GM19240 (cell line): ENCODE data around the gene FAM227B.
"Not testable (repeated sequence)": the region's sequence is repeated elsewhere in the genome, so short reads cannot be mapped to it uniquely, and the experiment has no call there.

ENCODE experiments used
- DNase-seq: peaks from one replicate; pipeline ENCODE4 v3.0.0; 2011; ENCODE audit warnings: low spot score; ENCODE audit not compliant: insufficient read length

FAM227B gene

GRCh38 chr15:49439678-49440395, 180.8 kb downstream of the FAM227B start:
- DNase-seq, result no peak

- no peak for DNase-seq
Measured at GRCh38 chr15:49438962-49439631, 181.5 kb downstream of the FAM227B start.

- DNase-seq, result no peak
Measured at GRCh38 chr15:49436751-49437150, 183.9 kb downstream of the FAM227B start.

GRCh38 chr15:49435174-49435573, 185.4 kb downstream of the FAM227B start:
- DNase-seq, result no peak

GRCh38 chr15:49430046-49430445, 190.6 kb downstream of the FAM227B start:
- DNase-seq, result no peak

- no peak for DNase-seq
Measured at GRCh38 chr15:49428409-49429095, 192.1 kb downstream of the FAM227B start.

GRCh38 chr15:49427372-49427771, 193.2 kb downstream of the FAM227B start:
- no peak for DNase-seq

- DNase-seq, result no peak
Measured at GRCh38 chr15:49424954-49425353, 195.7 kb downstream of the FAM227B start.

- no peak for DNase-seq
Measured at GRCh38 chr15:49423901-49424550, 196.6 kb downstream of the FAM227B start.

GRCh38 chr15:49423021-49423420, 197.6 kb downstream of the FAM227B start, which contains the start of gene FGF7:
FGF7 (plus strand) TSS chr15:49423242; CDS start chr15:49424298, 1,056 bp downstream.
- DNase-seq, result no peak

- DNase-seq, result no peak
Measured at GRCh38 chr15:49421991-49422390, 198.6 kb downstream of the FAM227B start.

- no peak for DNase-seq
Measured at GRCh38 chr15:49418811-49419210, 201.8 kb downstream of the FAM227B start.

GRCh38 chr15:49415638-49416037, 205.0 kb downstream of the FAM227B start:
- no peak for DNase-seq

GRCh38 chr15:49415149-49415548, 205.5 kb downstream of the FAM227B start:
- DNase-seq, result no peak

- DNase-seq, result no peak
Measured at GRCh38 chr15:49412797-49413196, 207.8 kb downstream of the FAM227B start.

- DNase-seq, result no peak
Measured at GRCh38 chr15:49410641-49411040, 210.0 kb downstream of the FAM227B start.

- DNase-seq, result no peak
Measured at GRCh38 chr15:49406352-49407118, 214.1 kb downstream of the FAM227B start.

- DNase-seq, result not testable (repeated sequence)
Measured at GRCh38 chr15:49402515-49403296, 217.9 kb downstream of the FAM227B start.

GRCh38 chr15:49387471-49387870, 233.1 kb downstream of the FAM227B start:
- no peak for DNase-seq

- no peak for DNase-seq
Measured at GRCh38 chr15:49383266-49383665, 237.4 kb downstream of the FAM227B start.
